Common myeloid progenitor, CD34-positive (primary cell): ENCODE measurements around the gene ONECUT3.

Source experiments
- CTCF ChIA-PET: fragments of 350-600 bp; sonication (Branson Sonifier 250); formaldehyde crosslinking; loops from one replicate; lab custom pipeline; 2021; ENCODE audit warnings: antibody characterized with exemption; lab: Charles Lee
- POLR2A ChIA-PET: fragments of 350-600 bp; sonication (Branson Sonifier 250); formaldehyde crosslinking; loops from one replicate; lab custom pipeline; 2021; ENCODE audit warnings: antibody characterized with exemption; lab: Charles Lee
- DNase-seq, 3 donors: peaks; one replicate each; pipeline versions ENCODE4 v3.0.0 to v3.0.0-alpha.2; 2013
- H3K27ac ChIP-seq, 2 experiments: 1 replicate in 1 of 2; 2 replicates in 1 of 2; pipeline ENCODE4 v1.7.0; 2013; ENCODE audit warnings: inconsistent platforms in 2 of 2, low read length in 2 of 2, mild to moderate bottlenecking in 2 of 2, low read depth in 1 of 2, moderate library complexity in 1 of 2; ENCODE audit not compliant: severe bottlenecking in 2 of 2, insufficient read depth in 1 of 2, poor library complexity in 1 of 2
- H3K27me3 ChIP-seq, 5 experiments: replicated peaks in 2 of 5; 1 replicate in 3 of 5; 2 replicates in 2 of 5; pipeline versions ENCODE4 v1.6.1 to v1.7.0; 2013; ENCODE audit warnings: low read length in 4 of 5, mild to moderate bottlenecking in 2 of 5, moderate library complexity in 2 of 5, inconsistent platforms in 1 of 5; ENCODE audit not compliant: insufficient read depth in 5 of 5, control insufficient read depth in 4 of 5
- H3K36me3 ChIP-seq, 4 experiments: 1 replicate in 2 of 4; 2 replicates in 2 of 4; pipeline versions ENCODE4 v1.6.1 to v1.7.0; 2013; ENCODE audit warnings: low read length in 3 of 4, control low read depth in 1 of 4, mild to moderate bottlenecking in 1 of 4; ENCODE audit not compliant: control insufficient read depth in 4 of 4, insufficient read depth in 4 of 4
- H3K4me1 ChIP-seq, 4 experiments: 1 replicate in 3 of 4; 2 replicates in 1 of 4; pipeline versions ENCODE4 v1.6.1 to v1.7.1; 2013; ENCODE audit warnings: low read length in 3 of 4, mild to moderate bottlenecking in 3 of 4, control low read depth in 1 of 4, inconsistent platforms in 1 of 4, moderate library complexity in 1 of 4; ENCODE audit not compliant: control insufficient read depth in 4 of 4, insufficient read depth in 4 of 4; ENCODE audit errors: control extremely low read depth in 1 of 4
- H3K4me3 ChIP-seq, 7 experiments: 1 replicate in 4 of 7; 2 replicates in 3 of 7; pipeline versions ENCODE4 v1.5.1 to v1.7.0; 2013; ENCODE audit warnings: mild to moderate bottlenecking in 7 of 7, low read length in 6 of 7, moderate library complexity in 6 of 7, inconsistent platforms in 2 of 7, low read depth in 2 of 7, control low read depth in 1 of 7; ENCODE audit not compliant: insufficient read depth in 4 of 7, control insufficient read depth in 1 of 7; ENCODE audit errors: extremely low read depth in 1 of 7
- H3K9me3 ChIP-seq, 5 experiments: 1 replicate in 4 of 5; 2 replicates in 1 of 5; pipeline versions ENCODE4 v1.6.1 to v1.7.1; 2013; ENCODE audit warnings: low read length in 4 of 5, mild to moderate bottlenecking in 2 of 5, inconsistent platforms in 1 of 5, low read depth in 1 of 5, moderate library complexity in 1 of 5; ENCODE audit not compliant: control insufficient read depth in 4 of 5, insufficient read depth in 2 of 5; ENCODE audit errors: control extremely low read depth in 1 of 5
- WGBS: methylation state at CpG from one replicate; pipeline ENCODE4 v1.1.5; 2013; ENCODE audit not compliant: insufficient coverage; 5-methylcytosine and 5-hydroxymethylcytosine counted together

The ONECUT3 gene

DNA sequence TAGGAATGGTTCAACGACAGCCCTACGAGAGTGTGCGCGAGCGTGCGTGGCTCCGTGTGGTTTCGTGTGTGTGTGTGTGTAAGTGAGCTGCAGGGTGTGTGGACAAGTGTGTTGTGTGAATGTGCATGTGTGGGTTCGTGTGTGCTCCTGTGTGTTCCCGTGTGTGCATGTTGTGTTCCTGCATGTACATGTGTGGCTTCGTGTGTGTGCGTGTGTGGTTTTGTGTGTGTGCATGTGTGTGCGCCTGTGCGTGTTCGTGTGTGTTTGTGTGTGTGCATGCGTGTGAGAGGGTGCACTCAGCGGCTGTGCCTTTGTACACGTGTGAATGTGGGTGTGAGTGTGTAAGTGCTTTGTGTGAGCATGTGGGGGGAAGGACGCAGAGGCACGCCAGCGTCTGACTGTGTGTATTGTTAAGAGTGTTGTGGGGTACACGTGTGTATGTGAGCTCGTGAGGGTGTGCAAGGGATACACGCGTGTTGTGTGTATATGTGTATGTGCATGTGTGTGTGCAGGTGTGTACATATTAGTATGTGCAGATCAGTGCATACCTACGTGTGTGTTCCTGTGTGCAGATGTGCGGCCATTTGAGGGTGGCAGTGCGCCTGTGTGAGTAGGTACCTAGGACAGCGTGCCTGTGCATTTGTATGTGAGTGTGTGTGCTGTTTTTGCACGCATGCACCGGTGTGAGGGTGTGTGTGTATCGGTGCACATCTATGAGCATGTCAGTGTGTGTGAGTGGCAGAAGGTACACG lies 24.3 kb upstream of the ONECUT3 start:
- Histone ChIP-seq H3K27me3 (peaks cover 4 to 88% (median 25%) of the 10 kb centered on the region in 5 experiments), H3K4me1 (peaks cover 0 to 4% (median 1%) of the 10 kb centered on the region in 4 experiments), H3K4me3 (no peak overlapping the region), H3K27ac (no peak overlapping the region), H3K36me3 (no peaks in the 10 kb centered on the region), H3K9me3 (no peaks in the 10 kb centered on the region)
- 93% methylated on average over 27 of the region's 33 CpGs for WGBS
- ChIA-PET CTCF (no interaction called here), POLR2A (no interaction called here)
- no peak for DNase-seq

DNA sequence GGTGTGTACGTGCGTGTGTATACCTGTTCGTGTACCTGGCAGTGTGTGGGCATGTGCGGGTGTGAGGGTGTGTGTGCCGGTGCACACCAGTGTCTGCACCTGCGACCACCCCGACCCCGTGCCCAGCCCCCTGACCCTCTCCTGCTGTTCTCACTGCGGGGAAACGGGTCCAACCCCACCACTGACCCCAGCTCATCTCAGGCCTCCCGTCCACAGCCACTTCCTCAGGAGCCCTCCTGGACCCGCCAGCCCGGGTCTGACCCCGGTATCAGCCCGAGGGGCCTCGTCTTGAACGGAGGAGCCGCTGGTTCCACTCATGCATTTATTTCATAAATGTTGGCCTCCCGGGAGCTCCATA lies 23.8 kb upstream of the ONECUT3 start:
- DNase-seq, result no peak
- H3K36me3 ChIP-seq, result no peaks in the 10 kb centered on the region
- H3K4me3 ChIP-seq, result no peak overlapping the region
- WGBS, result 97% methylated on average over 9 of the region's 19 CpGs
- peaks cover 4 to 89% (median 26%) of the 10 kb centered on the region in 5 experiments for H3K27me3 ChIP-seq
- POLR2A ChIA-PET, result no interaction called here
- H3K27ac ChIP-seq, result no peak overlapping the region
- no peaks in the 10 kb centered on the region for H3K9me3 ChIP-seq
- H3K4me1 ChIP-seq, result peaks cover 0 to 4% (median 1%) of the 10 kb centered on the region in 4 experiments
- CTCF ChIA-PET, result no interaction called here

DNA sequence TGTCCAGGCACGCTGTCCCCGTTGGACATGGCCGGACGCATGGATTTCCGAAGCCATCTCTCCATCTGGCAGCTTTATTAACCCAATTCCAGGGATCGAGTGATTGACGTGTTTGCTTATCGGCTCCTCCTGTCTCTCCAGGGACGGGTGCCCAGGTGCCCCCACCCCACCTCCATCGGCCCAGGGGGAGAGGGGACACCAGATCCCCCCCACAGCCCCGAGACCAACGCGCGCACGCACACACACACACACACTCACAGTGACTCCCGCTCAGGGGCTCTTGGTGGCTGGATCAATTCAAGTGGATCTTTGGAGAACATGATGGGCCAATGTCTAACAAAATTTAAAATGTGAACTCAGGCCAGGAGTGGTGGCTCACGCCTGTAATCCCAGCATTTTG lies 23.1 kb upstream of the ONECUT3 start:
- no peaks in the 10 kb centered on the region for H3K36me3 ChIP-seq
- no peak for DNase-seq
- ChIA-PET POLR2A (no interaction called here), CTCF (no interaction called here)
- no peak overlapping the region for H3K4me3 ChIP-seq
- H3K27me3 ChIP-seq, result peaks cover 4 to 89% (median 25%) of the 10 kb centered on the region in 5 experiments
- H3K27ac ChIP-seq, result no peak overlapping the region
- H3K9me3 ChIP-seq, result no peaks in the 10 kb centered on the region
- 89% methylated on average over 9 of the region's 17 CpGs for WGBS
- H3K4me1 ChIP-seq, result peaks cover 0 to 4% (median 1%) of the 10 kb centered on the region in 4 experiments

DNA sequence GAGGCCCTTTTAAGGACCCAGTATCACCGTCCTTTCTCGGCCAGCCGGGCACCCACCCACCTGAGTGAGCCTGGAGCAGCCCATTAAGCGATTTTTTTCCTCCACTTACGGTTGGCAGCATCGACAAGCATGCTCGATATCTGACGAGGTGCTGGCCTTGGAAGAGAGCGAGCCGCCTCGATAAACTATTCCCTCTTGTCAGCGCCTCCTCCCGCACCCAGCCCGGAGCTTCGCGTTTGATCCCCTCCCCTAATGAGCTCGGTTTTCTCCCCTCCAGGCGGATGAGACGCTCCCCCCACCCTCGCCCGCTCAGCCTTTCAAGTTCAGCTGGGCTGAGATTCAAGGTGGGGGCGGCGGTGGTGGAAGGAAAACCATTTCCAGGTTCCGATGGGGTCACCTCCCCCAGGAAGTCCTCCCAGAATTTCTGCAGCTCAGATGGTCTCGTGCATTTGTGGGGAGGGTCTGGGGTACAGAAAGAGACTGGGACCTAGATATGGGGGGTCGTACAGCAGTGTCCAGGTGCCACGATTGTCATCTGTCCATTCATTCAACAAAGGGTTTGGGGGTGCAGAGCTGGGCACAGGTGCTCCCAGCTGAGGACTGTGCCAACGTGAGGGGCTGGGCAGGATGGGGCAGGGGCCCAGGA lies 18.9 kb upstream of the ONECUT3 start:
- Histone ChIP-seq H3K4me3 (no peak overlapping the region), H3K4me1 (no peaks in the 10 kb centered on the region), H3K36me3 (no peaks in the 10 kb centered on the region), H3K27ac (no peak overlapping the region), H3K9me3 (no peaks in the 10 kb centered on the region), H3K27me3 (peaks cover 0 to 86% (median 14%) of the 10 kb centered on the region in 5 experiments)
- no peak for DNase-seq
- POLR2A ChIA-PET, result no interaction called here
- 17% methylated on average over 22 of the region's 28 CpGs for WGBS
- CTCF ChIA-PET, result interaction anchor here (0.9 kb wide), 1 partner anchor 31 kb away, joined by 3 read pairs; no protein-coding TSS in a partner anchor

DNA sequence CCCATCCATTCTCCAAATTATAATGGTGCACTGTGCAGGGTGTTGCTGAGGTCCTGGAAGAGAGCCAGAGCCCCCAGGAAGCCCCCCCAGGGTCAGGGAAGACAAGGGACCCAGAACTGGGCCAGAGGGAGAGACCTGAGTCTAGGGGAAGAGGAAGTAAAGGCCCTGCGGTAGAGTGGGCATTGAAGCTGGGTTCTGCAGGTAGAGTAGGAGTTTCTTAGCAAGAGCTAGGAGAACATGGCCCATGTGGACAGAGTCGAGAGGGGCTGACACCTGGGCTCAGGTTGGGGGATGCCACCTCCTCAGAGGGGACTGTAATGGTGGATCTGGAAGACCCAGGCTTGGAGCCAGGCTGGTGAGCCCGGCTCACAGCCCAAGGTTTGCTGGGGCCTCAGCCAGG lies 17.0 kb upstream of the ONECUT3 start:
- Histone ChIP-seq H3K27ac (no peak overlapping the region), H3K27me3 (peaks cover 0 to 88% (median 14%) of the 10 kb centered on the region in 5 experiments)
- 100% methylated on average over 1 of the region's 3 CpGs for whole genome bisulfite sequencing

DNA sequence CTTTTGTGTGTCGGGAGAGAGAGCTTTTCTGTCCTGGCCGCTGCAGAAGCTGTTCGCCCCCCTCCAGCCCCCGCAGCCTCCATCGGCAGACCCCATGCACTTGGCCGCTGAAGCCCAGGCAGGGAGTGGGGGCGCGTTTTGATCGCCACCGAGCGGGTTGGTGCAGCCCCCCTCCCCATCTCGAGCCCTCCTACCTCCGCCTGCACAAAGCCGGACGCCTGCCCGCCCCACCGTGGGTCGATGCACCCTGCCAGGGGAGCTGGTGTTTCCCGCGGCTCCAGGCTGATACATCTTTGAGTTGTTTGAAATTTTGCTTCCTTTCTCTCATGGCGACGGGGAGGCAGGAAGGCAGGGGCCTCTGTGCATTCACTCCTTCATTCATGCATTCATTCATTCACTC lies 16.4 kb upstream of the ONECUT3 start:
- ChIA-PET CTCF (no interaction called here), POLR2A (no interaction called here)
- no peaks in the 10 kb centered on the region for H3K4me1 ChIP-seq
- no peak overlapping the region for H3K4me3 ChIP-seq
- H3K36me3 ChIP-seq, result no peaks in the 10 kb centered on the region
- H3K9me3 ChIP-seq, result peaks cover 0 to 9% (median 6%) of the 10 kb centered on the region in 5 experiments
- no peak overlapping the region for H3K27ac ChIP-seq
- H3K27me3 ChIP-seq, result peaks cover 0 to 87% (median 16%) of the 10 kb centered on the region in 5 experiments
- DNase-seq, result no peak
- WGBS, result 29% methylated on average over 20 of the region's 22 CpGs

More for the DNA sequence above, 17.0 kb upstream of the ONECUT3 start:
- ChIA-PET POLR2A (no interaction called here), CTCF (interaction anchor here (0.6 kb wide), 1 partner anchor 14 kb away, joined by 3 read pairs; no protein-coding TSS in a partner anchor)
- H3K9me3 ChIP-seq, result peaks cover 0 to 9% (median 6%) of the 10 kb centered on the region in 5 experiments
- H3K4me1 ChIP-seq, result no peaks in the 10 kb centered on the region
- no peak overlapping the region for H3K4me3 ChIP-seq
- H3K36me3 ChIP-seq, result no peaks in the 10 kb centered on the region
- DNase-seq, result no peak
